Measurements from ENCODE around the gene R3HDML.
"Not testable (repeated sequence)": the region's sequence is repeated elsewhere in the genome, so short reads cannot be mapped to it uniquely, and the experiment has no call there.

DNA sequence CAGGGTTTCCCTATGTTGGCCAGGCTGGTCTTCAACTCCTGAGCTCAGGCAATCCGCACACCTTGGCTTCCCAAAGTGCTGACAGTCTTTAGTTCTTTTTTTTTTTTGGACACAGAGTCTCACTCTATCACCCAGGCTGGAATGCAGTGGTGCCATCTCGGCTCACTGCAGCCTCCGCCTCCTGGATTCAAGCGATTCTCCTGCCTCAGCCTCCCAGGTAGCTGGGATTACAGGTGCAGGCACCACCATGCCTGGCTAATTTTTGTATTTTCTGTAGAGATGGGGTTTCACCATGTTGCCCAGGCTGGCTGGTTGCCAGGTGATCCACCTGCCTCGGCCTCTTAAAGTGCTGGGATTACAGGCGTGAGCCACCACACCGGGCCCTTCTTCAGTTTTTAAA is 9.1 kb upstream of the R3HDML start:
- TF ChIP-seq, protein P1, sequence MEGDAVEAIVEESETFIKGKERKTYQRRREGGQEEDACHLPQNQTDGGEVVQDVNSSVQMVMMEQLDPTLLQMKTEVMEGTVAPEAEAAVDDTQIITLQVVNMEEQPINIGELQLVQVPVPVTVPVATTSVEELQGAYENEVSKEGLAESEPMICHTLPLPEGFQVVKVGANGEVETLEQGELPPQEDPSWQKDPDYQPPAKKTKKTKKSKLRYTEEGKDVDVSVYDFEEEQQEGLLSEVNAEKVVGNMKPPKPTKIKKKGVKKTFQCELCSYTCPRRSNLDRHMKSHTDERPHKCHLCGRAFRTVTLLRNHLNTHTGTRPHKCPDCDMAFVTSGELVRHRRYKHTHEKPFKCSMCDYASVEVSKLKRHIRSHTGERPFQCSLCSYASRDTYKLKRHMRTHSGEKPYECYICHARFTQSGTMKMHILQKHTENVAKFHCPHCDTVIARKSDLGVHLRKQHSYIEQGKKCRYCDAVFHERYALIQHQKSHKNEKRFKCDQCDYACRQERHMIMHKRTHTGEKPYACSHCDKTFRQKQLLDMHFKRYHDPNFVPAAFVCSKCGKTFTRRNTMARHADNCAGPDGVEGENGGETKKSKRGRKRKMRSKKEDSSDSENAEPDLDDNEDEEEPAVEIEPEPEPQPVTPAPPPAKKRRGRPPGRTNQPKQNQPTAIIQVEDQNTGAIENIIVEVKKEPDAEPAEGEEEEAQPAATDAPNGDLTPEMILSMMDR (IDR thresholded peaks at IDR 0.05) = not testable (repeated sequence)
- not testable (repeated sequence) for TF ChIP-seq POLR2A, EP300 (IDR thresholded peaks at IDR 0.05)
